HEK293 (cell line): ENCODE measurements around the gene HOXD1.

Experiments used
- CTCF ChIA-PET: fragments of 350-600 bp; formaldehyde crosslinking; extraction: SDS; loops from one replicate; lab custom pipeline; 2021; ENCODE audit warnings: antibody characterized with exemption; lab: Yijun Ruan, JAX
- POLR2A ChIA-PET: fragments of 300-600 bp; formaldehyde crosslinking; extraction: SDS; loops from one replicate; lab custom pipeline; 2020; ENCODE audit warnings: antibody characterized with exemption, inconsistent platforms; lab: Yijun Ruan, JAX
- H3K27ac ChIP-seq: fragments of 200-500 bp; sonication (Bioruptor generic); 2 replicates; pipeline ENCODE4 v1.5.1; 2014; ENCODE audit warnings: low read depth, low read length, control low read depth, inconsistent platforms; ENCODE audit errors: extremely low read depth
- H3K36me3 ChIP-seq, 2 experiments: fragments of 200-500 bp in 1 of 2; sonication (Bioruptor generic) in 1 of 2; 1 replicate in 1 of 2; 2 replicates in 1 of 2; pipeline ENCODE4 v1.5.1; 2014 to 2017; ENCODE audit warnings: inconsistent platforms in 2 of 2, low read length in 2 of 2; ENCODE audit not compliant: control insufficient read depth in 2 of 2, insufficient read depth in 1 of 2
- H3K4me1 ChIP-seq: fragments of 200-500 bp; sonication (Bioruptor generic); 2 replicates; pipeline ENCODE4 v1.5.1; 2014; ENCODE audit warnings: mild to moderate bottlenecking, low read length, inconsistent platforms; ENCODE audit not compliant: control insufficient read depth, insufficient read depth
- H3K4me3 ChIP-seq: 2 replicates; pipeline ENCODE4 v1.5.1; 2011; ENCODE audit warnings: low read depth, mild to moderate bottlenecking, control low read depth, low read length, moderate library complexity
- H3K9me3 ChIP-seq: fragments of 200-500 bp; sonication (Bioruptor generic); 2 replicates; pipeline ENCODE4 v1.5.1; 2014; ENCODE audit warnings: low read depth, low read length, inconsistent platforms; ENCODE audit not compliant: control insufficient read depth, insufficient read depth
- PRDM10 ChIP-seq: fragments of 450-650 bp; formaldehyde crosslinking; IDR thresholded peaks from 2 replicates; pipeline ENCODE4 v1.5.1; 2016; ENCODE audit warnings: missing biosample characterization, missing genetic modification characterization
- ZBTB49 ChIP-seq: fragments of 450-650 bp; formaldehyde crosslinking; IDR thresholded peaks from 2 replicates; pipeline ENCODE4 v1.5.1; 2016; ENCODE audit warnings: missing biosample characterization, missing genetic modification characterization, low read depth
- ZNF132 ChIP-seq: fragments of 450-650 bp; formaldehyde crosslinking; IDR thresholded peaks from 2 replicates; pipeline ENCODE4 v1.5.1; 2017; ENCODE audit warnings: missing biosample characterization, missing genetic modification characterization, borderline replicate concordance
- ZNF311 ChIP-seq: fragments of 450-650 bp; formaldehyde crosslinking; IDR thresholded peaks from 2 replicates; pipeline ENCODE4 v1.5.1; 2017; ENCODE audit warnings: missing biosample characterization, missing genetic modification characterization, borderline replicate concordance
- ZNF335 ChIP-seq: fragments of 450-650 bp; formaldehyde crosslinking; conservative IDR thresholded peaks from 2 replicates; pipeline ENCODE4 v1.5.1; 2016; ENCODE audit warnings: missing biosample characterization, missing genetic modification characterization
- ZNF404 ChIP-seq: fragments of 450-650 bp; formaldehyde crosslinking; IDR thresholded peaks from 2 replicates; pipeline ENCODE4 v1.5.1; 2017; ENCODE audit warnings: missing biosample characterization, missing genetic modification characterization
- ZNF48 ChIP-seq: fragments of 450-650 bp; formaldehyde crosslinking; IDR thresholded peaks from 2 replicates; pipeline ENCODE4 v1.5.1; 2016; ENCODE audit warnings: missing biosample characterization, missing genetic modification characterization
- ZNF513 ChIP-seq: fragments of 450-650 bp; IDR thresholded peaks from 2 replicates; pipeline ENCODE4 v1.5.1; 2018; ENCODE audit warnings: missing biosample characterization, missing genetic modification characterization
- ZNF530 ChIP-seq: fragments of 450-650 bp; formaldehyde crosslinking; IDR thresholded peaks from 2 replicates; pipeline ENCODE4 v1.5.1; 2016; ENCODE audit warnings: low read depth, missing biosample characterization, missing genetic modification characterization
- ZNF785 ChIP-seq: fragments of 450-650 bp; formaldehyde crosslinking; IDR thresholded peaks from 2 replicates; pipeline ENCODE4 v1.5.1; 2016; ENCODE audit warnings: missing biosample characterization, missing genetic modification characterization

HOXD1 gene

GRCh38 chr2:176152350-176153181 is 35.9 kb upstream of the HOXD1 start:
- Histone ChIP-seq H3K4me3 (peak overlapping the region; percentile 66), H3K9me3 (no peaks in the 10 kb centered on the region)
- CTCF ChIA-PET, result interaction anchor here (0.9 to 2.9 kb wide), 5 partner anchors 12 to 501 kb away, joined by 3 to 17 read pairs (median 4); no protein-coding TSS in a partner anchor

GRCh38 chr2:176154576-176155252 is 33.8 kb upstream of the HOXD1 start:
- H3K4me3 ChIP-seq, result no peak overlapping the region
- no peak overlapping the region for H3K27ac ChIP-seq
- ChIA-PET CTCF (interaction anchor here (0.6 to 2.9 kb wide), 5 partner anchors 12 to 300 kb away, joined by 3 to 17 read pairs (median 3); no protein-coding TSS in a partner anchor), POLR2A (interaction anchor here (0.6 kb wide), 1 partner anchor 36 kb away, joined by 5 read pairs; no protein-coding TSS in a partner anchor)
- peaks cover 17% of the 10 kb centered on the region for H3K4me1 ChIP-seq
- no peaks in the 10 kb centered on the region for H3K9me3 ChIP-seq
- no peak for TF ChIP-seq ZNF785 (tag by site-specific recombination)
- TF ChIP-seq PRDM10 (tag by site-specific recombination), result peak; percentile 65; the same call in 1 of the 2 replicates
- peaks cover 0 to 40% of the 10 kb centered on the region in 2 experiments; a peak in 1 of 3 replicates for H3K36me3 ChIP-seq

More at GRCh38 chr2:176152350-176153181, 35.9 kb upstream of the HOXD1 start:
- Histone ChIP-seq H3K36me3 (peaks cover 0 to 46% of the 10 kb centered on the region in 2 experiments; a peak in 1 of 3 replicates), H3K4me1 (peaks cover 17% of the 10 kb centered on the region), H3K27ac (peak overlapping the region; percentile 71; the same call in 1 of the 2 replicates)
- TF ChIP-seq ZNF513, result no peak
- no peak for TF ChIP-seq ZBTB49 (tag by site-specific recombination)
- TF ChIP-seq ZNF132 (tag by site-specific recombination), result no peak
- TF ChIP-seq ZNF404 (tag by site-specific recombination), result no peak
- no peak for TF ChIP-seq ZNF48 (tag by site-specific recombination)
- no peak for TF ChIP-seq ZNF530 (tag by site-specific recombination)
- TF ChIP-seq ZNF335, result no peak
- no peak for TF ChIP-seq ZNF311
- POLR2A ChIA-PET, result interaction anchor here (0.9 to 1.8 kb wide), 3 partner anchors 9 to 116 kb away, joined by 3 to 4 read pairs (median 3); partner anchors contain the start of gene MTX2
